ENCODE results near the gene GARNL3.

- TF ChIP-seq POLR2A (IDR thresholded peaks at IDR 0.05) (no peak), CTCF (IDR thresholded peaks at IDR 0.05) (no peak)
Observed at GRCh38 chr9:127368852-127369402, 104.4 kb downstream of the GARNL3 start.
